Measurements from ENCODE around the gene DNAH5.

The DNAH5 gene

GRCh38 chr5:13661272-13661671 lies 283.2 kb downstream of the DNAH5 start:
- Mint-ChIP-seq H3K27me3 (no peaks in the 10 kb centered on the region), H3K9me3 (peaks cover 11% of the 10 kb centered on the region), H3K36me3 (no peaks in the 10 kb centered on the region), H3K4me3 (no peak overlapping the region), H3K27ac (no peak overlapping the region), H3K4me1 (no peaks in the 10 kb centered on the region)
- no peak for ATAC-seq

GRCh38 chr5:13660072-13660471 lies 284.4 kb downstream of the DNAH5 start:
- no peak for ATAC-seq
- no peak overlapping the region for H3K27ac Mint-ChIP-seq
- H3K9me3 Mint-ChIP-seq = peaks cover 16% of the 10 kb centered on the region
- no peaks in the 10 kb centered on the region for H3K27me3 Mint-ChIP-seq
- H3K4me1 Mint-ChIP-seq = no peaks in the 10 kb centered on the region
- no peak overlapping the region for H3K4me3 Mint-ChIP-seq
- no peaks in the 10 kb centered on the region for H3K36me3 Mint-ChIP-seq

GRCh38 chr5:13659391-13659790 lies 285.1 kb downstream of the DNAH5 start:
- no peaks in the 10 kb centered on the region for H3K27me3 Mint-ChIP-seq
- H3K4me1 Mint-ChIP-seq = no peaks in the 10 kb centered on the region
- H3K27ac Mint-ChIP-seq = no peak overlapping the region

GRCh38 chr5:13658761-13659160 lies 285.7 kb downstream of the DNAH5 start:
- Mint-ChIP-seq H3K27me3 (no peaks in the 10 kb centered on the region), H3K4me3 (no peak overlapping the region), H3K4me1 (no peaks in the 10 kb centered on the region), H3K9me3 (peaks cover 7% of the 10 kb centered on the region), H3K27ac (no peak overlapping the region), H3K36me3 (no peaks in the 10 kb centered on the region)
- ATAC-seq = no peak

More at GRCh38 chr5:13659391-13659790, 285.1 kb downstream of the DNAH5 start:
- Mint-ChIP-seq H3K9me3 (peaks cover 10% of the 10 kb centered on the region), H3K36me3 (no peaks in the 10 kb centered on the region), H3K4me3 (no peak overlapping the region)
- no peak for ATAC-seq

- Mint-ChIP-seq H3K36me3 (no peaks in the 10 kb centered on the region), H3K9me3 (peaks cover 6% of the 10 kb centered on the region), H3K27ac (no peak overlapping the region), H3K27me3 (no peaks in the 10 kb centered on the region), H3K4me3 (no peak overlapping the region), H3K4me1 (no peaks in the 10 kb centered on the region)
- ATAC-seq = no peak
These were observed 286.3 kb downstream of the DNAH5 start for GRCh38 chr5:13658152-13658551.

GRCh38 chr5:13653709-13654108 lies 290.8 kb downstream of the DNAH5 start:
- Mint-ChIP-seq H3K9me3 (peaks cover 6% of the 10 kb centered on the region), H3K27ac (no peak overlapping the region), H3K36me3 (no peaks in the 10 kb centered on the region), H3K4me1 (no peaks in the 10 kb centered on the region), H3K27me3 (no peaks in the 10 kb centered on the region), H3K4me3 (no peak overlapping the region)
- no peak for ATAC-seq

GRCh38 chr5:13649656-13650055 lies 294.8 kb downstream of the DNAH5 start:
- Mint-ChIP-seq H3K27ac (no peak overlapping the region), H3K4me1 (no peaks in the 10 kb centered on the region), H3K4me3 (no peak overlapping the region), H3K36me3 (no peaks in the 10 kb centered on the region), H3K9me3 (peaks cover 2% of the 10 kb centered on the region), H3K27me3 (no peaks in the 10 kb centered on the region)
- ATAC-seq = no peak

GRCh38 chr5:13648822-13649221 lies 295.7 kb downstream of the DNAH5 start:
- Mint-ChIP-seq H3K27me3 (no peaks in the 10 kb centered on the region), H3K36me3 (no peaks in the 10 kb centered on the region), H3K27ac (no peak overlapping the region), H3K4me3 (no peak overlapping the region), H3K4me1 (no peaks in the 10 kb centered on the region), H3K9me3 (peaks cover 2% of the 10 kb centered on the region)
- no peak for ATAC-seq

GRCh38 chr5:13643734-13644133 lies 300.8 kb downstream of the DNAH5 start:
- ATAC-seq = no peak
- Mint-ChIP-seq H3K36me3 (no peaks in the 10 kb centered on the region), H3K27ac (no peak overlapping the region), H3K4me1 (no peaks in the 10 kb centered on the region), H3K27me3 (no peaks in the 10 kb centered on the region), H3K4me3 (no peak overlapping the region), H3K9me3 (peaks cover 2% of the 10 kb centered on the region)

GRCh38 chr5:13643196-13643595 lies 301.3 kb downstream of the DNAH5 start:
- Mint-ChIP-seq H3K27ac (no peak overlapping the region), H3K4me1 (no peaks in the 10 kb centered on the region), H3K36me3 (no peaks in the 10 kb centered on the region), H3K9me3 (peaks cover 2% of the 10 kb centered on the region), H3K4me3 (no peak overlapping the region), H3K27me3 (no peaks in the 10 kb centered on the region)
- no peak for ATAC-seq
